Mesendoderm (in vitro differentiated cells): ENCODE results near the gene RING1.
A peak's percentile ranks its signal among the peaks of the same experiment; 100 is the strongest.

Experiments
- DNase-seq: peaks from one replicate; pipeline ENCODE4 v3.0.0; 2013
- H2AK5ac ChIP-seq: 2 replicates; pipeline ENCODE4 v1.6.1; 2013; ENCODE audit warnings: low read length, inconsistent platforms
- H2BK120ac ChIP-seq: 2 replicates; pipeline ENCODE4 v1.6.1; 2013; ENCODE audit warnings: low read depth, mild to moderate bottlenecking, low read length, moderate library complexity, mixed read lengths
- H2BK15ac ChIP-seq: replicated peaks from 2 replicates; pipeline ENCODE4 v1.6.1; 2013; ENCODE audit warnings: low read depth, mild to moderate bottlenecking, moderate library complexity
- H2BK5ac ChIP-seq: 2 replicates; pipeline ENCODE4 v1.6.1; 2013; ENCODE audit warnings: low read length, inconsistent platforms
- H3K18ac ChIP-seq: 2 replicates; pipeline ENCODE4 v1.6.1; 2013; ENCODE audit warnings: mild to moderate bottlenecking, low read length, mixed read lengths
- H3K23ac ChIP-seq: one replicate; pipeline ENCODE4 v1.6.1; 2013; ENCODE audit warnings: low read length
- H3K27ac ChIP-seq: 2 replicates; pipeline ENCODE4 v1.5.1; 2013; ENCODE audit warnings: low read depth, mild to moderate bottlenecking, inconsistent platforms, low read length, moderate library complexity
- H3K27me3 ChIP-seq: 2 replicates; pipeline ENCODE4 v1.6.1; 2013; ENCODE audit warnings: low read length, control low read depth, mild to moderate bottlenecking, inconsistent platforms; ENCODE audit not compliant: insufficient read depth, poor library complexity
- H3K36me3 ChIP-seq: 2 replicates; pipeline ENCODE4 v1.6.1; 2013; ENCODE audit warnings: low read length, inconsistent platforms; ENCODE audit not compliant: control insufficient read depth, insufficient read depth
- H3K4ac ChIP-seq: one replicate; pipeline ENCODE4 v1.6.1; 2013; ENCODE audit warnings: low read depth, mild to moderate bottlenecking, low read length, moderate library complexity
- H3K4me1 ChIP-seq: 2 replicates; pipeline ENCODE4 v1.6.1; 2013; ENCODE audit warnings: low read depth, low read length, inconsistent platforms; ENCODE audit not compliant: control insufficient read depth
- H3K4me2 ChIP-seq: 2 replicates; pipeline ENCODE4 v1.6.1; 2013; ENCODE audit warnings: low read length
- H3K4me3 ChIP-seq: 2 replicates; pipeline ENCODE4 v1.5.1; 2013; ENCODE audit warnings: mild to moderate bottlenecking, low read length
- H3K56ac ChIP-seq: one replicate; pipeline ENCODE4 v1.6.1; 2013; ENCODE audit warnings: low read length
- H3K79me1 ChIP-seq: 2 replicates; pipeline ENCODE4 v1.6.1; 2013; ENCODE audit warnings: low read length, inconsistent platforms
- H3K79me2 ChIP-seq: 2 replicates; pipeline ENCODE4 v1.6.1; 2013; ENCODE audit warnings: mild to moderate bottlenecking, low read length; ENCODE audit not compliant: control insufficient read depth, insufficient read depth
- H3K9ac ChIP-seq: 2 replicates; pipeline ENCODE4 v1.6.1; 2013; ENCODE audit warnings: low read length, inconsistent platforms
- H4K5ac ChIP-seq: one replicate; pipeline ENCODE4 v1.6.1; 2013; ENCODE audit warnings: low read length
- H4K8ac ChIP-seq: one replicate; pipeline ENCODE4 v1.6.1; 2013; ENCODE audit warnings: low read depth, mild to moderate bottlenecking, control low read depth, low read length, moderate library complexity
- WGBS: extraction: QIAGEN DNeasy Blood & Tissue Kit; methylation state at CpG from one replicate; pipeline ENCODE4 v1.1.7; 2013; ENCODE audit warnings: low lambda C conversion rate, missing lambda C conversion rate; ENCODE audit not compliant: insufficient coverage; ENCODE audit errors: extremely low coverage; 5-methylcytosine and 5-hydroxymethylcytosine counted together

Gene RING1

GRCh38 chr6:33206027-33206863, 2.1 kb upstream of the RING1 start:
- no peak overlapping the region for H3K18ac ChIP-seq
- H2BK5ac ChIP-seq, result no peak overlapping the region
- no peak overlapping the region for H3K4me2 ChIP-seq
- H3K4ac ChIP-seq, result no peak overlapping the region
- H3K9ac ChIP-seq, result no peak overlapping the region
- H2BK15ac ChIP-seq, result no peak overlapping the region
- peaks cover 12% of the 10 kb centered on the region for H3K36me3 ChIP-seq
- whole genome bisulfite sequencing, result no CpG with 5 or more reads among the region's 3 CpGs
- H3K27me3 ChIP-seq, result no peaks in the 10 kb centered on the region
- H3K56ac ChIP-seq, result no peak overlapping the region
- H4K8ac ChIP-seq, result no peak overlapping the region
- H3K79me1 ChIP-seq, result peaks cover 21% of the 10 kb centered on the region
- H2BK120ac ChIP-seq, result no peak overlapping the region
- peaks cover 15% of the 10 kb centered on the region for H3K4me1 ChIP-seq
- peak overlapping the region; percentile 60 for H3K23ac ChIP-seq
- H3K27ac ChIP-seq, result no peak overlapping the region
- no peak overlapping the region for H3K4me3 ChIP-seq
- H4K5ac ChIP-seq, result no peak overlapping the region
- H3K79me2 ChIP-seq, result peaks cover 14% of the 10 kb centered on the region
- no peak for DNase-seq
- H2AK5ac ChIP-seq, result no peak overlapping the region

- peak; percentile 63 for DNase-seq
- Histone ChIP-seq H3K27ac (no peak overlapping the region), H3K4ac (no peak overlapping the region), H4K5ac (no peak overlapping the region), H3K79me2 (peaks cover 7% of the 10 kb centered on the region), H3K27me3 (no peaks in the 10 kb centered on the region), H3K4me1 (peaks cover 7% of the 10 kb centered on the region), H3K36me3 (peaks cover 12% of the 10 kb centered on the region), H3K9ac (peak overlapping the region; percentile 86), H4K8ac (no peak overlapping the region), H2BK120ac (no peak overlapping the region), H2BK15ac (no peak overlapping the region), H3K4me2 (peak overlapping the region; percentile 99), H3K4me3 (no peak overlapping the region), H2AK5ac (no peak overlapping the region), H3K56ac (peak overlapping the region; percentile 96), H3K23ac (no peak overlapping the region), H3K79me1 (peaks cover 14% of the 10 kb centered on the region), H3K18ac (peak overlapping the region; percentile 9), H2BK5ac (no peak overlapping the region)
- WGBS, result no CpG with 5 or more reads among the region's 20 CpGs
These were observed 1.3 kb upstream of the RING1 start for GRCh38 chr6:33206864-33207551.

GRCh38 chr6:33207552-33208090, 679 bp upstream of the RING1 start:
- Histone ChIP-seq H3K18ac (peak overlapping the region; percentile 84), H3K23ac (no peak overlapping the region), H4K5ac (no peak overlapping the region), H3K56ac (peak overlapping the region; percentile 96), H2AK5ac (no peak overlapping the region), H3K4ac (peak overlapping the region; percentile 66), H3K4me1 (peaks cover 4% of the 10 kb centered on the region), H3K4me2 (peak overlapping the region; percentile 99), H3K79me1 (peaks cover 7% of the 10 kb centered on the region), H3K79me2 (peaks cover 1% of the 10 kb centered on the region), H3K9ac (peak overlapping the region; percentile 86), H2BK120ac (no peak overlapping the region), H3K36me3 (peaks cover 8% of the 10 kb centered on the region), H3K27me3 (no peaks in the 10 kb centered on the region), H2BK15ac (no peak overlapping the region), H4K8ac (peak overlapping the region; percentile 3), H3K4me3 (peak overlapping the region; percentile 81), H3K27ac (no peak overlapping the region), H2BK5ac (no peak overlapping the region)
- WGBS, result no CpG with 5 or more reads among the region's 29 CpGs
- DNase-seq, result no peak

GRCh38 chr6:33209856-33210255, 1.6 kb downstream of the RING1 start:
- H3K4me1 ChIP-seq, result peaks cover 4% of the 10 kb centered on the region
- no peak overlapping the region for H2BK120ac ChIP-seq
- H2AK5ac ChIP-seq, result no peak overlapping the region
- H3K56ac ChIP-seq, result no peak overlapping the region
- H3K79me2 ChIP-seq, result no peaks in the 10 kb centered on the region
- H2BK15ac ChIP-seq, result no peak overlapping the region
- H4K5ac ChIP-seq, result no peak overlapping the region
- H3K18ac ChIP-seq, result no peak overlapping the region
- H3K4me3 ChIP-seq, result no peak overlapping the region
- H3K79me1 ChIP-seq, result peaks cover 4% of the 10 kb centered on the region
- H3K27ac ChIP-seq, result no peak overlapping the region
- H3K27me3 ChIP-seq, result no peaks in the 10 kb centered on the region
- no peak for DNase-seq
- no peaks in the 10 kb centered on the region for H3K36me3 ChIP-seq
- no peak overlapping the region for H2BK5ac ChIP-seq
- no peak overlapping the region for H4K8ac ChIP-seq
- H3K4ac ChIP-seq, result no peak overlapping the region
- H3K23ac ChIP-seq, result no peak overlapping the region
- H3K9ac ChIP-seq, result no peak overlapping the region
- H3K4me2 ChIP-seq, result no peak overlapping the region
- WGBS, result no CpG with 5 or more reads among the region's 10 CpGs

- Histone ChIP-seq H3K4me1 (peaks cover 2% of the 10 kb centered on the region), H3K18ac (no peak overlapping the region), H3K27ac (no peak overlapping the region)
These were observed 2.8 kb downstream of the RING1 start for GRCh38 chr6:33211136-33211535.

More at GRCh38 chr6:33211136-33211535, 2.8 kb downstream of the RING1 start:
- H3K79me1 ChIP-seq, result peaks cover 4% of the 10 kb centered on the region
- H3K36me3 ChIP-seq, result no peaks in the 10 kb centered on the region
- H3K4me3 ChIP-seq, result no peak overlapping the region
- no peak overlapping the region for H3K23ac ChIP-seq
- H2BK5ac ChIP-seq, result no peak overlapping the region
- no peaks in the 10 kb centered on the region for H3K79me2 ChIP-seq
- H2AK5ac ChIP-seq, result no peak overlapping the region
- H4K5ac ChIP-seq, result no peak overlapping the region
- no peak overlapping the region for H2BK15ac ChIP-seq
- H3K4me2 ChIP-seq, result no peak overlapping the region
- no peak overlapping the region for H4K8ac ChIP-seq
- no peaks in the 10 kb centered on the region for H3K27me3 ChIP-seq
- H3K56ac ChIP-seq, result no peak overlapping the region
- no CpG with 5 or more reads among the region's 17 CpGs for WGBS
- no peak for DNase-seq
- H3K9ac ChIP-seq, result no peak overlapping the region
- H2BK120ac ChIP-seq, result no peak overlapping the region
- no peak overlapping the region for H3K4ac ChIP-seq
